A549 (cell line): ENCODE data around the gene FHIT. TPM values are rescaled to one million over a fixed set of nuclear protein-coding genes. Genes with fewer than 3 reads are reported as not detected.

Experiments
- ATAC-seq, 2 experiments: fragments of 200-7000 bp in 1 of 2; fragments of >200 bp in 1 of 2; cut with Nextera tagmentation in 1 of 2; cut with Tn5 transposase in 1 of 2; 3 replicates each; pipeline versions ENCODE4 v1.8.0 to v1.9.1; 2018 to 2020; ENCODE audit warnings: mild to moderate bottlenecking in 1 of 2, moderate library complexity in 1 of 2
- CTCF ChIA-PET: fragments of 300-600 bp; sonication (Branson Sonifier 250); formaldehyde crosslinking; extraction: SDS; loops from one replicate; lab custom pipeline; 2021; ENCODE audit warnings: antibody characterized with exemption, inconsistent platforms; lab: Yijun Ruan, JAX
- POLR2A ChIA-PET: fragments of 350-600 bp; formaldehyde crosslinking; extraction: SDS; loops from one replicate; lab custom pipeline; 2021; ENCODE audit warnings: antibody characterized with exemption, inconsistent platforms; lab: Yijun Ruan, JAX
- DNase-seq, 2 experiments: peaks; one replicate each; pipeline versions ENCODE4 v3.0.0 to v3.0.0-alpha.2; 2011 to 2016; ENCODE audit warnings: low read depth in 1 of 2, low spot score in 1 of 2
- FAIRE-seq: peaks from 2 replicates; lab custom pipeline; 2011; peaks lifted over from hg19 to GRCh38; lab: Jason Lieb, UNC
- H3K27ac ChIP-seq, 2 experiments: fragments of >200 bp; sonication (Bioruptor Twin); formaldehyde crosslinking; 3 replicates each; pipeline ENCODE4 v1.5.1; 2016 to 2017
- H3K4me1 ChIP-seq: fragments of >200 bp; sonication (Bioruptor Twin); formaldehyde crosslinking; 3 replicates; pipeline ENCODE4 v1.6.1; 2016
- H3K4me2 ChIP-seq: fragments of >200 bp; sonication (Bioruptor Twin); formaldehyde crosslinking; 3 replicates; pipeline ENCODE4 v1.6.1; 2016
- H3K4me3 ChIP-seq: fragments of >200 bp; sonication (Bioruptor Twin); formaldehyde crosslinking; 3 replicates; pipeline ENCODE4 v1.5.1; 2016
- H3K9me3 ChIP-seq: fragments of >200 bp; sonication (Bioruptor Twin); formaldehyde crosslinking; 3 replicates; pipeline ENCODE4 v1.6.1; 2016
- ATOH8 ChIP-seq: fragments of 250-450 bp; sonication (Bioruptor Pico); IDR thresholded peaks from 2 replicates; pipeline ENCODE4 v1.5.0; 2020; ENCODE audit warnings: low read depth, mild to moderate bottlenecking, moderate library complexity
- BCL3 ChIP-seq: fragments of >200 bp; sonication (Bioruptor Twin); formaldehyde crosslinking; IDR thresholded peaks from 3 replicates; pipeline ENCODE4 v1.6.1; 2016
- BHLHE40 ChIP-seq: IDR thresholded peaks from 2 replicates; pipeline ENCODE4 v1.6.1; 2012; ENCODE audit warnings: low read depth, low read length, inconsistent platforms
- CBX8 ChIP-seq: fragments of 200-600 bp; sonication (generic); IDR thresholded peaks from 2 replicates; pipeline ENCODE4 v1.6.1; 2016
- CHD4 ChIP-seq: fragments of 200-600 bp; sonication (generic); IDR thresholded peaks from 2 replicates; pipeline ENCODE4 v1.6.1; 2016; ENCODE audit warnings: antibody characterized with exemption, mild to moderate bottlenecking, borderline replicate concordance
- CTCF ChIP-seq: fragments of >200 bp; sonication (Bioruptor Twin); formaldehyde crosslinking; IDR thresholded peaks from 3 replicates; pipeline ENCODE4 v1.5.1; 2016
- EP300 ChIP-seq, 2 experiments: fragments of >200 bp; sonication (Bioruptor Twin); formaldehyde crosslinking; IDR thresholded peaks; 2 replicates in 1 of 2; 3 replicates in 1 of 2; pipeline ENCODE4 v1.6.1; 2016 to 2017
- FOSL2 ChIP-seq, 2 experiments: fragments of 450-650 bp in 1 of 2; fragments of >200 bp in 1 of 2; sonication (Bioruptor Twin) in 1 of 2; formaldehyde crosslinking; IDR thresholded peaks; 2 replicates each; pipeline versions ENCODE4 v1.5.0 to v1.6.1; 2016 to 2020; ENCODE audit warnings: mild to moderate bottlenecking in 1 of 2, moderate library complexity in 1 of 2
- FOXS1 ChIP-seq: fragments of 250-450 bp; sonication (Bioruptor Pico); IDR thresholded peaks from 2 replicates; pipeline ENCODE4 v1.5.0; 2020; ENCODE audit warnings: mild to moderate bottlenecking, moderate library complexity
- GATA3 ChIP-seq: IDR thresholded peaks from 2 replicates; pipeline ENCODE4 v1.6.1; 2012; ENCODE audit warnings: borderline replicate concordance
- HEYL ChIP-seq: fragments of 250-450 bp; sonication (Bioruptor Pico); IDR thresholded peaks from 2 replicates; pipeline ENCODE4 v1.8.0; 2021; ENCODE audit warnings: mild to moderate bottlenecking, moderate library complexity
- HOXA7 ChIP-seq: fragments of 250-450 bp; sonication (Bioruptor Pico); IDR thresholded peaks from 2 replicates; pipeline ENCODE4 v1.5.0; 2020; ENCODE audit warnings: mild to moderate bottlenecking, moderate library complexity
- HOXB5 ChIP-seq: fragments of 250-450 bp; sonication (Bioruptor Pico); IDR thresholded peaks from 2 replicates; pipeline ENCODE4 v1.5.0; 2020; ENCODE audit warnings: mild to moderate bottlenecking, moderate library complexity
- JUN ChIP-seq, 2 experiments: fragments of >200 bp; sonication (Bioruptor Twin); formaldehyde crosslinking; IDR thresholded peaks; 2 replicates in 1 of 2; 3 replicates in 1 of 2; pipeline ENCODE4 v1.6.1; 2016 to 2017
- JUNB ChIP-seq: fragments of >200 bp; sonication (Bioruptor Twin); formaldehyde crosslinking; IDR thresholded peaks from 2 replicates; pipeline ENCODE4 v1.6.1; 2016
- KDM1A ChIP-seq: fragments of 200-600 bp; sonication (generic); IDR thresholded peaks from 2 replicates; pipeline ENCODE4 v1.6.1; 2016; ENCODE audit warnings: low read depth, mild to moderate bottlenecking
- MAFK ChIP-seq: fragments of 450-650 bp; IDR thresholded peaks from 2 replicates; pipeline ENCODE4 v1.6.1; 2014; ENCODE audit not compliant: partially characterized antibody
- MAX ChIP-seq: IDR thresholded peaks from 2 replicates; pipeline ENCODE4 v1.6.1; 2012
- MAZ ChIP-seq: fragments of 150-350 bp; IDR thresholded peaks from 2 replicates; pipeline ENCODE4 v1.6.1; 2014; ENCODE audit warnings: antibody characterized with exemption, low read depth, low read length, borderline replicate concordance
- NFE2L2 ChIP-seq: fragments of 150-350 bp; conservative IDR thresholded peaks from 2 replicates; pipeline ENCODE4 v1.6.1; 2014; ENCODE audit warnings: low read length
- PHF8 ChIP-seq: fragments of 200-600 bp; sonication (generic); IDR thresholded peaks from 2 replicates; pipeline ENCODE4 v1.6.1; 2016; ENCODE audit warnings: low read depth, mild to moderate bottlenecking, antibody characterized with exemption, moderate library complexity, borderline replicate concordance
- POLR2A ChIP-seq: IDR thresholded peaks from 2 replicates; pipeline ENCODE4 v1.6.1; 2012; ENCODE audit warnings: mild to moderate bottlenecking, low read length
- POLR2AphosphoS2 ChIP-seq: conservative IDR thresholded peaks from 2 replicates; pipeline ENCODE4 v1.6.1; 2012; ENCODE audit warnings: low read length, improper control_type of control experiment, inconsistent platforms
- RARB ChIP-seq: fragments of 250-450 bp; sonication (Bioruptor Pico); IDR thresholded peaks from 2 replicates; pipeline ENCODE4 v1.8.0; 2021; ENCODE audit warnings: mild to moderate bottlenecking, moderate library complexity
- RCOR1 ChIP-seq: fragments of 150-350 bp; IDR thresholded peaks from 2 replicates; pipeline ENCODE4 v1.6.1; 2014; ENCODE audit warnings: antibody characterized with exemption, low read length, low read depth
- RFX5 ChIP-seq: fragments of 450-650 bp; IDR thresholded peaks from 2 replicates; pipeline ENCODE4 v1.7.1; 2014; ENCODE audit warnings: antibody characterized with exemption, mild to moderate bottlenecking, moderate library complexity
- RNF2 ChIP-seq: fragments of 200-600 bp; sonication (generic); IDR thresholded peaks from 2 replicates; pipeline ENCODE4 v1.6.1; 2016; ENCODE audit warnings: low read depth, mild to moderate bottlenecking, antibody characterized with exemption, moderate library complexity, borderline replicate concordance
- SMC3 ChIP-seq: fragments of >200 bp; sonication (Bioruptor Twin); formaldehyde crosslinking; IDR thresholded peaks from 3 replicates; pipeline ENCODE4 v1.6.1; 2018; ENCODE audit warnings: inconsistent platforms
- TP53 ChIP-seq: fragments of 250-450 bp; sonication (Bioruptor Pico); IDR thresholded peaks from 2 replicates; pipeline ENCODE4 v1.5.0; 2021; ENCODE audit warnings: mild to moderate bottlenecking, moderate library complexity
- ZSCAN20 ChIP-seq: fragments of 250-450 bp; sonication (Bioruptor Pico); IDR thresholded peaks from 2 replicates; pipeline ENCODE4 v1.8.0; 2022; ENCODE audit warnings: mild to moderate bottlenecking, moderate library complexity
- WGBS: methylation state at CpG from one replicate; pipeline ENCODE4 v1.1.6; 2017; ENCODE audit errors: missing lambda C conversion rate; 5-methylcytosine and 5-hydroxymethylcytosine counted together
- polyA plus RNA-seq, 4 experiments: library from polyadenylated mRNA; depleted of rRNA in 3 of 4; stranded (reverse); fragments of >200 nt; fragmentation: RNase III in 1 of 4; extraction: RNeasy Plus Mini Kit Qiagen cat#74134 plus additional on column Dnase treatment in 1 of 4; gene quantifications; 2 replicates in 3 of 4; 3 replicates in 1 of 4; pipeline ENCODE4 v1.2.3, GENCODE V29; 2011 to 2017

FHIT gene
- polyA plus RNA-seq, 2 of the 4 experiments (the other 2 are of a cell fraction), result 0.76 to 0.92 TPM

DNA sequence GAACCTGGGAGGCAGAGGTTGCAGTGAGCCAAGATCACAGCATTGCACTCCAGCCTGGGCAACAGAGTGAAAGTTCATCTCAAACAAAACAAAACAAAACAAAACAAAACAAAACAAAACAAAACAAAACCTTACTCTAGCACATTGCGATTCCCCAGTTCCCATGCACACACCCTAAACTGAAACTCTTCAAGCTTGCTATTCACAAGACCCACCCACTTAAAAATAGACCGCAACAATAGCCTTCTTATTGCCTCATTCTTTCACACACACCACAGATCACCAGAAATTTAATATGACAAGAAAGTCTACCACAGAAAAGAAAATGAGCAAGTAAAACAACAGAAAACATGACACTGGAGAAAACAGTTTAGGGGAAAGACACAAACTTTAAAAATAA is 598.4 kb downstream of the FHIT start (continued):
- TF ChIP-seq FOSL2 (IDR thresholded peaks at IDR 0.05), result no peak
- no peak for TF ChIP-seq FOSL2 (CRISPR knock-in tag; IDR thresholded peaks at IDR 0.05)
- TF ChIP-seq NFE2L2, result no peak
- no peak for TF ChIP-seq CTCF
- no peak for TF ChIP-seq TP53 (CRISPR knock-in tag)
- no peak for TF ChIP-seq JUN (IDR thresholded peaks at IDR 0.05)
- TF ChIP-seq CBX8, result no peak
- no peak for TF ChIP-seq ZSCAN20 (CRISPR knock-in tag)

- Histone ChIP-seq H3K4me3 (no peak overlapping the region), H3K4me2 (no peak overlapping the region), H3K9me3 (no peaks in the 10 kb centered on the region), H3K4me1 (no peaks in the 10 kb centered on the region), H3K27ac (no peak overlapping the region)
- WGBS, result 35% methylated on average over 3 of the region's 3 CpGs
- FAIRE-seq, result no peak
- POLR2A ChIA-PET, result no interaction called here
- no peak for ATAC-seq
- TF ChIP-seq CHD4 (no peak), KDM1A (no peak), POLR2AphosphoS2 (no peak), BHLHE40 (no peak), MAX (no peak), PHF8 (no peak), HEYL (no peak)
- DNase-seq, result no peak
- CTCF ChIA-PET, result no interaction called here
Measured at GRCh38 chr3:60651799-60652198, 599.5 kb downstream of the FHIT start.

DNA sequence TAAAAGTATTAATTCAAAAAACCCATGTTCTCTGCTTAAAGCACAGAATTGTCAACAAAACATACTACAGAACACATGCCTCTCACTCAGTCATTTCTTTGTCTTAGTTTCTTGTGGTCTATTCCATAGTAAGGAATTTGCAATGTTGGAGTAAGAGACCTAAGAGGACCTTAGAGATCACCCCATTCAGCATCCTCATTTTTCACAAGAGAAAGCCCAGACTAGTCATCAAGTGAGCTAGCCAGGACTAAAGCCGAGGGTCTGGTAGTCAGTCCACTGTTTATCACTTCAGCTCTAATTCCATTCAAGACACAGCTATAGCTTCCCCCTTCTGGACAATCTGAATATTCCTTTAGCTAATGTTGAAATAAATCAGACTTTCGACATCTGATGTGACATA is 601.1 kb downstream of the FHIT start:
- TF ChIP-seq CTCF (no peak), POLR2AphosphoS2 (no peak), RARB (no peak), HOXA7 (CRISPR knock-in tag) (no peak), RNF2 (no peak)
- FAIRE-seq, result no peak
- POLR2A ChIA-PET, result no interaction called here
- 18% methylated on average over 2 of the region's 2 CpGs for WGBS
- H3K9me3 ChIP-seq, result no peaks in the 10 kb centered on the region
- CTCF ChIA-PET, result no interaction called here
- DNase-seq, result peak in 1 of 2 experiments; percentile 0
- no peak overlapping the region for H3K4me2 ChIP-seq
- H3K4me1 ChIP-seq, result no peaks in the 10 kb centered on the region
- no peak overlapping the region for H3K4me3 ChIP-seq
- no peak overlapping the region for H3K27ac ChIP-seq
- no peak for ATAC-seq

GRCh38 chr3:60645801-60646200 is 605.5 kb downstream of the FHIT start:
- H3K27ac ChIP-seq, result no peak overlapping the region
- no peak overlapping the region for H3K4me3 ChIP-seq
- FAIRE-seq (no peak), DNase-seq (no peak), ATAC-seq (no peak)
- 2% methylated on average over 2 of the region's 2 CpGs for WGBS
- no peaks in the 10 kb centered on the region for H3K9me3 ChIP-seq
- H3K4me2 ChIP-seq, result no peak overlapping the region
- POLR2A ChIA-PET, result no interaction called here
- CTCF ChIA-PET, result no interaction called here
- no peaks in the 10 kb centered on the region for H3K4me1 ChIP-seq
- no peak for TF ChIP-seq HOXB5 (CRISPR knock-in tag)
- no peak for TF ChIP-seq BCL3
- no peak for TF ChIP-seq MAZ
- TF ChIP-seq RCOR1, result no peak
- TF ChIP-seq MAFK, result no peak
- no peak for TF ChIP-seq SMC3
- TF ChIP-seq ATOH8 (CRISPR knock-in tag), result no peak
- TF ChIP-seq EP300 (IDR thresholded peaks at IDR 0.05), result no peak
- no peak for TF ChIP-seq RFX5
- TF ChIP-seq POLR2A, result no peak
- no peak for TF ChIP-seq CBX8
- no peak for TF ChIP-seq JUNB
- no peak for TF ChIP-seq GATA3
- no peak for TF ChIP-seq FOXS1 (CRISPR knock-in tag)
